Muscle of leg (tissue), 11 donors: Measurements from ENCODE around the gene SAPCD1. TPM values are rescaled to one million over a fixed set of nuclear protein-coding genes. Genes with fewer than 3 reads are reported as not detected.
A peak's percentile ranks its signal among the peaks of the same experiment; 100 is the strongest.

Experiments
- DNase-seq: peaks from one replicate; pipeline ENCODE4 v3.0.0; 2013
- H3K27ac ChIP-seq: one replicate; pipeline ENCODE4 v1.5.1; 2013; ENCODE audit warnings: mild to moderate bottlenecking, low read length, control low read depth
- H3K27me3 ChIP-seq: one replicate; pipeline ENCODE4 v1.6.1; 2013; ENCODE audit warnings: low read length; ENCODE audit not compliant: control insufficient read depth, insufficient read depth
- H3K36me3 ChIP-seq: one replicate; pipeline ENCODE4 v1.6.1; 2013; ENCODE audit warnings: low read length; ENCODE audit not compliant: control insufficient read depth, insufficient read depth
- H3K4me1 ChIP-seq: one replicate; pipeline ENCODE4 v1.6.1; 2013; ENCODE audit warnings: low read length; ENCODE audit not compliant: control insufficient read depth, insufficient read depth
- H3K4me3 ChIP-seq: one replicate; pipeline ENCODE4 v1.5.1; 2013; ENCODE audit warnings: low read length, control low read depth
- H3K9me3 ChIP-seq: replicated peaks from 2 replicates; pipeline ENCODE4 v1.6.1; 2013; ENCODE audit warnings: low read depth, low read length; ENCODE audit not compliant: control insufficient read depth
- WGBS: methylation state at CpG from one replicate; pipeline ENCODE4 v1.1.5; 2013; ENCODE audit warnings: missing lambda C conversion rate; ENCODE audit not compliant: insufficient coverage; 5-methylcytosine and 5-hydroxymethylcytosine counted together
- polyA plus RNA-seq, 8 donors: library from polyadenylated mRNA; unstranded; fragments of 120-200 nt; gene quantifications; one replicate each; pipeline versions ENCODE4 v1.2.1 to v1.2.3, GENCODE V29; 2013; ENCODE audit warnings: inconsistent platforms in 1 of 8, low replicate concordance in 1 of 8; ENCODE audit not compliant: insufficient read length in 8 of 8, insufficient read depth in 1 of 8
- total RNA-seq: library from RNA; stranded (reverse); fragments of 120-200 nt; gene quantifications from one replicate; pipeline ENCODE4 v1.2.4, GENCODE V29; 2013

The SAPCD1 gene
- total and polyA plus RNA-seq, 9 donors, result 1.4 to 6.3 (median 2.9) TPM

GRCh38 chr6:31737315-31737990, 25.0 kb upstream of the SAPCD1 start:
- peak; percentile 77 for DNase-seq
- WGBS, result 61% methylated on average over 5 of the region's 7 CpGs
- no peak overlapping the region for H3K4me3 ChIP-seq
- no peaks in the 10 kb centered on the region for H3K27me3 ChIP-seq
- H3K9me3 ChIP-seq, result no peaks in the 10 kb centered on the region
- H3K36me3 ChIP-seq, result peaks cover 35% of the 10 kb centered on the region
- H3K4me1 ChIP-seq, result peaks cover 49% of the 10 kb centered on the region
- H3K27ac ChIP-seq, result peak overlapping the region; percentile 97

- H3K4me3 ChIP-seq, result no peak overlapping the region
- 34% methylated on average over 4 of the region's 6 CpGs for WGBS
Measured at GRCh38 chr6:31737991-31738979, 24.2 kb upstream of the SAPCD1 start.

GRCh38 chr6:31739639-31740396, 22.6 kb upstream of the SAPCD1 start, which contains the start of gene MSH5:
MSH5 (plus strand) TSS chr6:31740005; CDS start chr6:31740467, 462 bp downstream.
- Histone ChIP-seq H3K9me3 (no peaks in the 10 kb centered on the region), H3K36me3 (peaks cover 26% of the 10 kb centered on the region), H3K4me3 (peak within 1 kb of the TSS; percentile 96), H3K27me3 (no peaks in the 10 kb centered on the region), H3K4me1 (peaks cover 40% of the 10 kb centered on the region), H3K27ac (peak within 1 kb of the TSS; percentile 97)
- WGBS, result under 1% methylated on average over 56 of the region's 58 CpGs
- peak; percentile 100 for DNase-seq

More at GRCh38 chr6:31737991-31738979, 24.2 kb upstream of the SAPCD1 start:
- Histone ChIP-seq H3K27ac (peak overlapping the region; percentile 97), H3K4me1 (peaks cover 49% of the 10 kb centered on the region), H3K36me3 (peaks cover 35% of the 10 kb centered on the region), H3K9me3 (no peaks in the 10 kb centered on the region), H3K27me3 (no peaks in the 10 kb centered on the region)
- peak; percentile 90 for DNase-seq

GRCh38 chr6:31740397-31741223, 21.8 kb upstream of the SAPCD1 start:
- peak; percentile 44 for DNase-seq

DNA sequence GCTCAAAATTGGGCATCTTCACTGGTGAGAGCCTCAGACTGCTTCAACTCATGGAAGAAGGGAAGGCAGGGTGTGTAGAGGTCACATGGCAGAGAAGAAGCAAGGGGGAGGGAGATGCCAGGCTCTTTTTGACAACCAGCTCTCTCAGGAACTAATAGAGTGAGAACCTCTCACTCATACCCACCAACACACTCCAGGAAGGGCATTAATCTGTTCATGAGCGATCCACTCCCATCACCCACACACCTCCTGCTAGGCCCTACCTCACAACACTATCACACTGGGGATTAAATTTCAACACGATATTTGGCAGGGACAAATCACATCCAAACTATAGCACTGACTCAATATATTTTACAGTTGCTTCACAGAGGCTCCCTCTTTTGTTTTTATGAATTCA, 20.6 kb upstream of the SAPCD1 start:
- H3K4me3 ChIP-seq, result no peak overlapping the region
- WGBS, result 86% methylated on average over 1 of the region's 2 CpGs
- no peaks in the 10 kb centered on the region for H3K9me3 ChIP-seq
- H3K27ac ChIP-seq, result no peak overlapping the region
- H3K36me3 ChIP-seq, result peaks cover 26% of the 10 kb centered on the region
- H3K27me3 ChIP-seq, result no peaks in the 10 kb centered on the region
- no peak for DNase-seq
- peaks cover 32% of the 10 kb centered on the region for H3K4me1 ChIP-seq

More at GRCh38 chr6:31740397-31741223, 21.8 kb upstream of the SAPCD1 start:
- Histone ChIP-seq H3K27me3 (no peaks in the 10 kb centered on the region), H3K27ac (peak overlapping the region; percentile 84), H3K9me3 (no peaks in the 10 kb centered on the region), H3K36me3 (peaks cover 26% of the 10 kb centered on the region), H3K4me1 (peaks cover 36% of the 10 kb centered on the region), H3K4me3 (peak overlapping the region; percentile 96)
- WGBS, result 32% methylated on average over 8 of the region's 29 CpGs

DNA sequence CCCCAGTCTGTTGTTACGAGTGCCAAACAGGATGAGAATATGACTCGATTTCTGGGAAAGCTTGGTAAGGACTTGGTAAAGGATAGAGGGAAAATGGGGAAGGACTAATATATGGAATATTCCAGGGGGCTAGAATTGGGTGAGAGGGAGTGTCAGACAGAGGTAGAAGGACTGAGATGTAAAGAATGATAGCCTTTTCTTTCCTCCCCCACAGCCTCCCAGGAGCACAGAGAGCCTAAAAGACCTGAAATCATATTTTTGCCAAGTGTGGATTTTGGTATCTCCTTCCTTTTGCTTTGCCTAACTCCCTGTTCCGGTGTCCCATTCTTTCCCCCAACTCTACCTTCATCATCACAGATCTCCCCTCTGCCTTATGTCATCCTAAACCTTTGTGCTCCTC, 19.6 kb upstream of the SAPCD1 start:
- H3K27me3 ChIP-seq, result no peaks in the 10 kb centered on the region
- H3K4me3 ChIP-seq, result no peak overlapping the region
- H3K27ac ChIP-seq, result no peak overlapping the region
- H3K4me1 ChIP-seq, result peaks cover 24% of the 10 kb centered on the region
- no peaks in the 10 kb centered on the region for H3K9me3 ChIP-seq
- H3K36me3 ChIP-seq, result peaks cover 32% of the 10 kb centered on the region
- WGBS, result 72% methylated on average over 3 of the region's 3 CpGs
- no peak for DNase-seq

DNA sequence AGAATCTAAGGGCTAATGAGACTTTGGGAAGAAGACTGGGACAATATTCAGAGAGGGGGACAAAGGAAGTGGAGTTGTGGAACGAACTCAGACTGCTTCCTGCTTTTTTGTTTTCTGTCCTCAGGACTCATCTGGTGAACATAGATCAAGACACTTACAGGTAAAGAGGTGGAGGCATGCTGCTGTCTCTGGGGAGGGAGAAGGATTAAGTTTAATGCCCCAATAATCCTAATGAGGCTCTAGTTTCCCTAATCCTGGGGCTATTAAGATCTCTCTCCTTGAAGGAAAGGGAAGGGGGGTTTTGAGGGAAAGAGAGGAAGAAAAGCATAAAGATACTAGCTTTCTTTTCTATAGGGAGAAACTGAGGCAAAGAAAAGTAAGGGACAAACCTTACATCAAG, 18.0 kb upstream of the SAPCD1 start:
- DNase-seq, result no peak
- peaks cover 10% of the 10 kb centered on the region for H3K4me1 ChIP-seq
- peaks cover 32% of the 10 kb centered on the region for H3K36me3 ChIP-seq
- H3K9me3 ChIP-seq, result no peaks in the 10 kb centered on the region
- H3K27ac ChIP-seq, result no peak overlapping the region
- no peaks in the 10 kb centered on the region for H3K27me3 ChIP-seq
- H3K4me3 ChIP-seq, result no peak overlapping the region
- 0% methylated on average over 1 of the region's 1 CpG for WGBS

- 80% methylated on average over 1 of the region's 8 CpGs for WGBS
- H3K36me3 ChIP-seq, result peaks cover 11% of the 10 kb centered on the region
Measured at GRCh38 chr6:31749301-31750036, 13.0 kb upstream of the SAPCD1 start.

More at GRCh38 chr6:31749301-31750036, 13.0 kb upstream of the SAPCD1 start:
- no peaks in the 10 kb centered on the region for H3K9me3 ChIP-seq
- DNase-seq, result no peak
- no peak overlapping the region for H3K4me3 ChIP-seq
- H3K27ac ChIP-seq, result no peak overlapping the region
- no peaks in the 10 kb centered on the region for H3K4me1 ChIP-seq
- H3K27me3 ChIP-seq, result no peaks in the 10 kb centered on the region
